HG03135 (cell line): ENCODE data around the gene ATAD3C.
"Not testable (repeated sequence)": the region's sequence is repeated elsewhere in the genome, so short reads cannot be mapped to it uniquely, and the experiment has no call there.

Experiments
- ATAC-seq: cut with Tn5 transposase; IDR thresholded peaks from one replicate; pipeline ENCODE4 v1.9.1; 2021; ENCODE audit warnings: mild to moderate bottlenecking, moderate library complexity; ENCODE audit not compliant: unreplicated experiment

ATAD3C gene

GRCh38 chr1:1449099-1449739, at the start of gene ATAD3C:
Gene ATAD3C (plus strand): TSS chr1:1449689. CDS start chr1:1450684, 995 bp downstream.
- no peak for ATAC-seq

GRCh38 chr1:1399872-1400575, 49.5 kb upstream of the ATAD3C start:
- ATAC-seq, result no peak

- no peak for ATAC-seq
Observed at GRCh38 chr1:1400576-1401456, 48.7 kb upstream of the ATAD3C start.

GRCh38 chr1:1401457-1402010, 48.0 kb upstream of the ATAD3C start:
- ATAC-seq, result no peak

- no peak for ATAC-seq
Observed at GRCh38 chr1:1402072-1402900, 47.2 kb upstream of the ATAD3C start.

GRCh38 chr1:1402901-1403392, 46.5 kb upstream of the ATAD3C start:
- ATAC-seq, result not testable (repeated sequence)

GRCh38 chr1:1403653-1404052, 45.8 kb upstream of the ATAD3C start:
- ATAC-seq, result no peak

GRCh38 chr1:1406101-1406820, 43.2 kb upstream of the ATAD3C start:
- no peak for ATAC-seq

GRCh38 chr1:1406821-1407635, 42.5 kb upstream of the ATAD3C start, which contains the start of gene MRPL20:
Gene MRPL20 (minus strand): TSS chr1:1407293. CDS start chr1:1407217, 76 bp downstream.
- ATAC-seq, result peak; percentile 87

- no peak for ATAC-seq
Observed at GRCh38 chr1:1407636-1408318, 41.7 kb upstream of the ATAD3C start.

- ATAC-seq, result not testable (repeated sequence)
Observed at GRCh38 chr1:1410238-1410637, 39.3 kb upstream of the ATAD3C start.

- no peak for ATAC-seq
Observed at GRCh38 chr1:1411626-1412025, 37.9 kb upstream of the ATAD3C start.

GRCh38 chr1:1412311-1412902, 37.1 kb upstream of the ATAD3C start:
- ATAC-seq, result not testable (repeated sequence)

- no peak for ATAC-seq
Observed at GRCh38 chr1:1415751-1416150, 33.7 kb upstream of the ATAD3C start.

GRCh38 chr1:1417396-1417795, 32.1 kb upstream of the ATAD3C start:
- ATAC-seq, result not testable (repeated sequence)

GRCh38 chr1:1417825-1418463, 31.5 kb upstream of the ATAD3C start:
- not testable (repeated sequence) for ATAC-seq
